Lung (tissue), 12 donors: ENCODE results near the gene ERGIC1. TPM values are rescaled to one million over a fixed set of nuclear protein-coding genes. Genes with fewer than 3 reads are reported as not detected.
A peak's percentile ranks its signal among the peaks of the same experiment; 100 is the strongest.
"Not testable (repeated sequence)": the region's sequence is repeated elsewhere in the genome, so short reads cannot be mapped to it uniquely, and the experiment has no call there.

Experiments
- ATAC-seq: fragments of 200-7000 bp; cut with Tn5 transposase; one replicate; pipeline ENCODE4 v1.9.1; 2020; ENCODE audit warnings: moderate number of reproducible peaks; ENCODE audit not compliant: insufficient read depth, low FRiP score
- DNase-seq, 3 donors: peaks; one replicate each; pipeline ENCODE4 v3.0.0-alpha.2; 2013 to 2017
- H3K27ac ChIP-seq, 2 donors: one replicate each; pipeline ENCODE4 v1.5.1; 2013; ENCODE audit warnings: mild to moderate bottlenecking in 2 of 2, moderate library complexity in 2 of 2, control low read depth in 1 of 2, inconsistent platforms in 1 of 2, low read depth in 1 of 2, low read length in 1 of 2
- H3K27me3 ChIP-seq, 3 donors: one replicate each; pipeline ENCODE4 v1.5.1; 2013; ENCODE audit warnings: low read length in 2 of 3; ENCODE audit not compliant: control insufficient read depth in 3 of 3, insufficient read depth in 3 of 3
- H3K36me3 ChIP-seq, 4 donors: one replicate each; pipeline ENCODE4 v1.5.1; 2013; ENCODE audit warnings: low read length in 4 of 4, mild to moderate bottlenecking in 1 of 4, moderate library complexity in 1 of 4; ENCODE audit not compliant: control insufficient read depth in 4 of 4, insufficient read depth in 4 of 4
- H3K4me1 ChIP-seq, 5 donors: one replicate each; pipeline ENCODE4 v1.5.1; 2013; ENCODE audit warnings: low read length in 5 of 5, mild to moderate bottlenecking in 2 of 5, moderate library complexity in 1 of 5; ENCODE audit not compliant: control insufficient read depth in 5 of 5, insufficient read depth in 5 of 5
- H3K4me3 ChIP-seq: one replicate; pipeline ENCODE4 v1.5.1; 2013; ENCODE audit warnings: mild to moderate bottlenecking, control low read depth, moderate library complexity
- H3K9ac ChIP-seq, 2 donors: one replicate each; pipeline ENCODE4 v1.5.1; 2013; ENCODE audit warnings: low read length in 2 of 2, control low read depth in 1 of 2; ENCODE audit not compliant: insufficient read depth in 1 of 2
- H3K9me3 ChIP-seq, 4 donors: one replicate each; pipeline ENCODE4 v1.5.1; 2013; ENCODE audit warnings: low read length in 3 of 4, mild to moderate bottlenecking in 1 of 4, moderate library complexity in 1 of 4; ENCODE audit not compliant: control insufficient read depth in 4 of 4, insufficient read depth in 3 of 4
- CTCF ChIP-seq: IDR thresholded peaks from 2 replicates; pipeline ENCODE4 v1.5.1; 2012; ENCODE audit warnings: mild to moderate bottlenecking; ENCODE audit errors: control extremely low read depth, extremely low read depth
- WGBS, 2 donors: extraction: QIAGEN DNeasy Blood & Tissue Kit; methylation state at CpG; one replicate each; pipeline ENCODE4 v1.1.7; 2013; 5-methylcytosine and 5-hydroxymethylcytosine counted together
- polyA plus RNA-seq, 2 donors: library from polyadenylated mRNA; stranded (reverse); fragments of 200-250 nt; gene quantifications; one replicate each; pipeline ENCODE4 v1.2.1, GENCODE V29; 2013
- total RNA-seq, 2 donors: library from RNA; depleted of rRNA in 1 of 2; stranded (reverse); fragments of >200 nt in 1 of 2; gene quantifications; one replicate each; pipeline ENCODE4 v1.2.1, GENCODE V29; 2014 to 2021
- donor health status: control.
- donor health status: control.
- donor health status: Bipolar disorder and iron deficiency.
- donor health status: healthy.
- donor health status: DM: yes; HTN: yes; CAD: no.

The ERGIC1 gene
- total and polyA plus RNA-seq, 4 donors: 62.2 to 215 (median 163) TPM

DNA sequence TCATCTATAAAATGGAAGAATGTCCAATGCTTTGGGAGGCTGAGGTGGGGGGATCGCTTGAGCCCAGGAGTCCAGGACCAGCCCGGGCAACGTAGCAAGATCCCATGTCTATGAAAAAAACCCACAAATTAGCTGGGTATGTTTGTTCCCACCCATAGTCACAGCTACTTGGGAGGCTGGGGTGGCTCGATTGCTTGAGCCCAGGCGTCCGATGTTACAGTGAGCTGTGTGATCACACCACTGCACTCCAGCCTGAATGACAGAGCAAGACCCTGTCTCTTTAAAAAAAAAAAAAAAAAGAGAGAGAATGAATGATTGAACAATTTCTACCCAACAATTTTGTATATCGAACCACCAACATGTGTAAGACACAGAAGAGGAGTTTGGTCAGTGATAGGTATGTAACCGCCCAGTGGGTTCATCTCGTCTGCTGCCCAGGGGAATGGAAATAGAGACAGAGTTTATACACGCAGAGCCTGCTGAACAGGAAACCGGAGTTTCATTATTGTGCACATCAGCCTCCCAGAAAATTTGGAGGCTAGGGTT is 26.2 kb upstream of the ERGIC1 start:
- Histone ChIP-seq H3K4me3 (no peak overlapping the region), H3K9ac (no peak overlapping the region)

DNA sequence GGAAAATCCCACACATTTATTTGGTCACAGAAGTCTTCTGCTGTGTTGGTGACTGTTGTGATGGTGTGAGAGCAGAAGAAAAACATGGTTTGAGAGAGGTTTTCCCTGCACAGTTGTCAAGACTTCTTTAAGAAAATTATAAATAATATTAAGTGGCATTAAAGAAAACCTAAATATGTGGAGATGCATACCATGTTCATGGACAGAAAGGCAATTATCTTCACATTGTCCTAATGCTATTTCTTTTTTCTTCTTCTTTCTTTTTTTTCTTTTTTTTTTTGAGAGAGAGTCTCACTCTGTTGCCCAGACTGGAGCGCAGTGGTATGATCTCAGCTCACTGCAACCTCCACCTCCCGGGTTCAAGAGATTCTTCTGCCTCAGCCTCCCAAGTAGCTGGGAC is 24.3 kb upstream of the ERGIC1 start:
- Histone ChIP-seq H3K36me3 (no peaks in the 10 kb centered on the region), H3K27ac (no peak overlapping the region), H3K9ac (no peak overlapping the region), H3K27me3 (no peaks in the 10 kb centered on the region), H3K9me3 (peaks cover 0 to 6% (median 2%) of the 10 kb centered on the region in 4 donors), H3K4me3 (no peak overlapping the region), H3K4me1 (peaks cover 0 to 10% (median 0%) of the 10 kb centered on the region in 5 donors)
- ATAC-seq: no peak
- 91 to 100% methylated on average over 2 of the region's 2 CpGs for WGBS, 2 donors
- no peak for TF ChIP-seq CTCF
- DNase-seq: no peak

More for the DNA sequence above, 26.2 kb upstream of the ERGIC1 start:
- 86 to 88% methylated on average over 11 of the region's 11 CpGs for WGBS, 2 donors
- H3K27ac ChIP-seq: peak overlapping the region in 1 of 2 donors; percentile 97
- no peaks in the 10 kb centered on the region for H3K27me3 ChIP-seq
- H3K4me1 ChIP-seq: peaks cover 0 to 10% (median 0%) of the 10 kb centered on the region in 5 donors
- peaks cover 0 to 6% (median 2%) of the 10 kb centered on the region in 4 donors for H3K9me3 ChIP-seq
- no peaks in the 10 kb centered on the region for H3K36me3 ChIP-seq
- DNase-seq: no peak
- TF ChIP-seq CTCF: no peak
- ATAC-seq: no peak

DNA sequence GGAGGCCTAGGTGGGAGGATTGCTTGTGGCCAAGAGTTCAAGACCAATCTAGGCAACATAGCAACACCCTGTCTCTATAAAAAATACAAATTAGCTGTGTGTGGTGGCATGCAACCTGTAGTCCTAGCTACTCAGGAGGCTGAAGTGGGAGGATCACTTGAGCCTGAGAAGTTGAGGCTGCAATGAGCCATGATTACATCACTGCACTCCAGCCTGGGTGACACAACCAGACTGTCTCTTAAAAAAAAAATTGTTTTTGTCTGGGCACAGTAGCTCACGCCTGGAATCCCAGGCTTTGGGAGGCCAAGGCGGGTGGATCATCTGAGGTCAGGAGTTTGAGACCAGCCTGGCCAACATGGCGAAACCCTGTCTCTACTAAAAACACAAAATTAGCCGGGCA is 23.1 kb upstream of the ERGIC1 start:
- not testable (repeated sequence) for H3K9me3 ChIP-seq, H3K36me3 ChIP-seq, H3K27me3 ChIP-seq, H3K9ac ChIP-seq, H3K4me1 ChIP-seq, H3K4me3 ChIP-seq, H3K27ac ChIP-seq, ATAC-seq, DNase-seq
- WGBS, 2 donors: 93 to 97% methylated on average over 4 of the region's 4 CpGs

DNA sequence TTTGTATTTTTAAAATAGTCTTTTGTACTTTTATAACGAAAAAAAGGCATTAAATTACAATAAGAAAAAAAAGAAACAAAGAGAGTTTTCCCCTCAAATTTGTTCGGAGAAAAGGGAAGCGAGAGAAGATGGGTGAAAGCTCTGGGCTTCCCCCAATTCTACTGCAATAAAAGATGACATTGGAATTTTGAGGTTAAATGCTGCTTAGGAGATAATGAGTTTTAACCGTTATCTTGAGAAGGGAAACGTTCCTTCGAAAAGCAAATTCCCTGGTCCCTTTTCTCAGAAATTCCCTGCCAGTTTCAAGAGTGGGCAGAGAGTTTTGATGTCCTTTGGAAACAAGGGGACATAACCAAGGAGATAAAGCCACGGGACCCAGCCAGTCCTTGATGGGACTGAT is 18.4 kb upstream of the ERGIC1 start:
- ATAC-seq (no peak), DNase-seq (no peak)
- H3K9ac ChIP-seq: no peak overlapping the region
- no peaks in the 10 kb centered on the region for H3K36me3 ChIP-seq
- peaks cover 0 to 14% (median 3%) of the 10 kb centered on the region in 5 donors for H3K4me1 ChIP-seq
- H3K27ac ChIP-seq: no peak overlapping the region
- H3K9me3 ChIP-seq: peaks cover 0 to 2% (median 0%) of the 10 kb centered on the region in 4 donors
- H3K27me3 ChIP-seq: no peaks in the 10 kb centered on the region
- WGBS, 2 donors: 72 to 81% methylated on average over 7 of the region's 7 CpGs
- TF ChIP-seq CTCF: no peak
- H3K4me3 ChIP-seq: no peak overlapping the region
